ENCODE data around the gene TOMT.

The TOMT gene

DNA sequence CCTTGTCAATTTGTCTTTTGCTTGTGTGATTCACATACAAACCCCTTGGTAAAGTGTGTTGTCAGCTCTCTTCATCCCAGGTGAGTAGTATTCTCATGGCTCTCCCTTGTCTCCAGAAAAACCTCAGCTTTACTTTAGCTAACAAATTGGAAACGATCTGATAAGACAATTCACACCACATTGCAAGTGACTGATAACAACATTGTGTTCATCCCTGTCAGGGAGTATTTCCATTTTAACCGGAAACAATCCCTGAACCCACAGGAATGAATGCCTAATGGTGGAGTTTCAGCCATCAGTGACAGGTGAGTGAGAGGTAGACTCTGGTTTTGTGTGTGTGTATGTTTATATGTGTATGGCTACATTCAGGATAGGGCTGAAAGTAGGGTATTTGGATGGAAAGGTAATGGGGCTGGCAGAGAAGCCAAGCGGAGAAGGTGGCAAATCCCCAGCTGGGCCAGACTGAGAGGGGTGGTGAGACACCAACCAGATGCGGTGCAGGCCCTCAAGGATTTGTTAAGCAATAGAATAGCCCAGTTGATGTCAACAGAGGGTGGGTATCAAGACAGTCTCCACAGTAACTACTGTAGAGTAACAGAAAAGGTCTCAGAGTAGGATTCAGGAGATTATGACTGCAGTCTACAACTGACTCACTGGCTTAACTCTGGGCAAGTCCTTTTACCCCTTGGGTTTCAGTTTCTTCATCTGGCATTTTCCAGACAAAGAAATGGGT is 17.5 kb upstream of the TOMT start:
- no peak for FAIRE-seq

DNA sequence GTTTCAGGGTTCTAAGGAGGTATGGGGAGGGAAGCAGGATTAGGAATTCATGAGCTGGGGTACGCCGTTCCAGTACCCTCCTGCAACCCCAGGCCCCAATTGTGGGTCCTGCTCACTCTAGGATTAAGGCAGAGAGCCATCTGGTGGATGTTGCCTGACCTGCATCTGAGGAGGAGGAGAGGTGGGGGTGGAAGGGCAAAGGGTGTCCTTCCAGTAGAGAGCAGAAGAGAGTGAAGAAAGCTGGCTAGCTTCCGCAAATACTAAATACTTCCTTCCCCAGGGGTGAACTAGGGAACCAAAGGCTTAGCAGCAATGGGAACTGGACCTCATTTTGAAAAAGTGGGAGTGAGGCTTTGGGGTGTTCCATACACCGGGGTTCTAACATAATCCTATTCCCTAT is 14.4 kb upstream of the TOMT start:
- no peak for FAIRE-seq

DNA sequence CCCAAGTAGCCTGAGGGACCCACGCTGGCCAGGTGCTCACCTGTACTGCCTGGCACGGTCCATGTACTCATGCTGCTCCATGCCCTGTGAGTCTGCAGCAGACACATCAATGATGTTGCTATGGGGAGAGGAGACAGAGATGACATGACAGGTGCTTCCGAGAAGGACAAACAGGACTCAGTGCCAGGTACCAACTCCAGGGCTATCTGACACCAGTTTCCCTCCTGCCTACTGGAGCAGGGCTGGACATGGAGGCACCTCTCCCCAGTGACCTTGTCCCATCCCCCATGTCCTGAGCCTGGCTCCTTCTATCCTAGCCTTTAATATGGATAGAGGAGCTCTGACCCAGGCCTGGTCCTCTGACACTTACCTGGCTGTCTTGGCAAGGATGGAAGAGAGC is 7.0 kb upstream of the TOMT start:
- FAIRE-seq = no peak

DNA sequence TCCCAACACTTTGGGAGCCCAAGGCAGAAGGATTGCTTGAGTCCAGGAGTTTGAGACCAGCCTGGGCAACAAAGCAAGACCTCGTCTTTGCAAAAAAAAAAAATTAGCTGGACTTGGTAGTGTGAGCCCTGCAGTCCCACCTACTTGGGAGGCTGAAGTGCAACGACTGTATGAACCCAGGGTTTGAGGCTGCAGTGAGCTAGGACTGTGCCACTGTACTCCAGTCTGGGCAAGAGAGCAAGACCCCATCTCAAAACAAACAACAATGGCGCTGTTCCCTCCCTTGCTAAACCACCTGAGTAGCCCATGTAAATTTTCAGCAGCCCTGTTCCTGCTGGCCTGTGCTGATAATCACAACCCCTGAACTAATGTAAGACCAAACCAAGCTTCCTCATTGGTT is 5.7 kb upstream of the TOMT start:
- FAIRE-seq = no peak

DNA sequence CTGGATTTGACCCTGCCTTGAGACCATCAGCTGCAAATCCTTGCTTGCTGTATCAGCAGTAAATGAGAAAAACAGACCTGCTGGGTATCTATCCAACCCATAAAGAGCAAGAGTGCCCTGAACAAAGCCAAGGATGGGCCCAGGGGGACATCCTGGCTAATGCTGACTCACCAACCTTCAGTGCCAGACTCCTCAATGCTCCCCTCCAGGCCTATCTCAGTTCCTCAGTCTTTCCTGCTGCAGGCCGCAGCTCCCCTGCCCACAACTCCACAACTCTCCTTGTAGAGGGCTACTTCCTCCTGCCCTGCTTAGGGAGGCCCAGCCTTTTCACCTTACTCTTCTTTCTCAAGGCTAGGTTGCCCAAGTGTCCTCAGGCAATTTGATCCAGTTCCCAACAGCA is 5.3 kb upstream of the TOMT start:
- FAIRE-seq = no peak

DNA sequence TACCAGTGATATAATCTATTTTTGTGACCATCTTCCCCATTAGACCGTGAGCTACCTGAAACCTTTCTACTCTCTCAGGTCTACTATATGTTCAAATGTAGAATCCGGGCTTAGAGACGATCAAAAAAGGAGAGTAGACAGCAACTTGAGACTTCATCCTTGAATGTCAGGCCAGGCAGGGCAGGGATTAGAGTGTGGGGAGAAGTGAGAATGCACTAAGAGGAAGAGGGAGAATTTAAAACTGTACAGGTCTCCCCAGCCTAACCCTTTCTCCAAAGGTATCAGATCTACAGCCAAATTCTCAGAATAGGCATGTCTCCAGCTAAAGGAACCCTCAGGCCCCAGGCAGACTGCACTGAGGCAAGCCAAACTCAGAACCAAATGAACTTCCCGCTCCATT is 3.6 kb upstream of the TOMT start:
- no peak for FAIRE-seq

DNA sequence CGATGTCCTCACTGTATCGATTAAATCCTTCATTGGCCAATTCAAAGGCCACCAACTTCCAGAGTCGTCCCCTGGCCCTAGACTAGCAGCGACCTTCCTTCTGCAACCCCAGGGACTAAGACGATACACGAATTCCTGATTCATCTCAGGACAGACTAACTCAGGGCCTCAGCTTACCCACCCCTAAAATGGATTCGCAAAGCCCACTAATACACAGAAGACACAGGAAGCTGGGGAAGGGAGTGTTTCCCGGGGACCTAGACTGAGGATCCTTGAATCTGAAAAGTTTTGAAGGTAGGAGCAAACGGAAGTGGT is 3.1 kb upstream of the TOMT start:
- FAIRE-seq = no peak

DNA sequence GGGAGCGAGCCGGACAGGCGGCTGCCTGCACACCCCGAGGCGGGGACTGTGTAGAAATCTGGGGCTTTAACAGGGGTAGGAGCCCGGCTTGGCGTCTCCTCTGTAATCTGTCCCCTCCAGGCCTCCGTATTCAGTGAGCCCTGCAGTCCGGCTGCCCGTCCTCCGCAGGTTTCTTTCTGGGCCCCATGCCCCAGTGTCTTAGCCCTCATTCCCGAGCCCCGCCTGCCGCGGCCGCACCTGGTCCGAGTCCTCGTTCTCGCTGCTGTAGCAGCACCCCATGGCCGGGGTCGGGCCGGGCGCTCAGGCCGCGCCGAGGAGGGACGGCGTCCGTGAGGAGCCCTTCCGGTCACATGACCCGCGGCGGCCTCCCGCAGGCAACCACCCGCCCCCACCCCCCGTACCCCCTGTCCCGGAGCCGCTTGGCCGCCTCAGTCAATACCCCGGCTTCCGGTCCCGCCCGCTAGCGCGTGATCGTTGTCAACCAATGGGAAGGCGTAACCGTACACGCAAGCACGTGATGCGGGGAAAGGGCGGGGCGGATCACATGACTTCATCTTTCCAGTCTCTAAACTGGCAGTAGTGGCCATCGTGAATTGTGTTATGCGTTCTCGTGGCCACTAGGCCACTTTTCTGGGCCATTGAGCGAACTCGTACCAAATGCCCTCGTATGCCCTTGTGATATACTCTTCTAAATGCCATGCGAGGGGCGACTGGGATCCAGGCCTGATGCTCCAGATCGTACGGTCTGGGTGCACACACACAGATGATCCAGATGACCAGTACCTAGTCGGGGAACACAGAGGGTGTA is 2.6 kb upstream of the TOMT start, which contains the start of gene LAMTOR1:
Gene LAMTOR1 (minus strand): TSS at position 352 of the 808 bp plus-strand sequence. CDS start 73 bp downstream, at position 279.
- peak; percentile 36 for FAIRE-seq

DNA sequence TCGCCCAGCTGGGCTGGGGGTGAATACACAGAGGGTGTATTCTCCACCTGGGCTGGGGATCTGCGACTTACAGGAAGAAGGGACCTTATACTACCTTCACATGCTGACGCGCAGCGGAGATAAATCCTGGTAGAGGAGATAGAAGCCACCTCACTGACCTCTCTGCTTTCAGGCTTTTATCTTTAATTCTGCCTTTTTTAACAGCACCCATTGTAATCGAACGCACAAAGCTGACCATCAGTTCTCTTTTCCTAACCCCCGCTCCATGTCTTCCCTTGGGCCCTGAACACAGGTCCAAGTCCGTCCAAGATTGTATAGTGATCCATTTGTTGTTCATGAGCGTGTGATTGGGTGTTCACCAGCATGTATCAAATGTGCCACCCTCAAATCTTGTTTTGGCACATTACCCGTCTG is 2.0 kb upstream of the TOMT start:
- no peak for FAIRE-seq

DNA sequence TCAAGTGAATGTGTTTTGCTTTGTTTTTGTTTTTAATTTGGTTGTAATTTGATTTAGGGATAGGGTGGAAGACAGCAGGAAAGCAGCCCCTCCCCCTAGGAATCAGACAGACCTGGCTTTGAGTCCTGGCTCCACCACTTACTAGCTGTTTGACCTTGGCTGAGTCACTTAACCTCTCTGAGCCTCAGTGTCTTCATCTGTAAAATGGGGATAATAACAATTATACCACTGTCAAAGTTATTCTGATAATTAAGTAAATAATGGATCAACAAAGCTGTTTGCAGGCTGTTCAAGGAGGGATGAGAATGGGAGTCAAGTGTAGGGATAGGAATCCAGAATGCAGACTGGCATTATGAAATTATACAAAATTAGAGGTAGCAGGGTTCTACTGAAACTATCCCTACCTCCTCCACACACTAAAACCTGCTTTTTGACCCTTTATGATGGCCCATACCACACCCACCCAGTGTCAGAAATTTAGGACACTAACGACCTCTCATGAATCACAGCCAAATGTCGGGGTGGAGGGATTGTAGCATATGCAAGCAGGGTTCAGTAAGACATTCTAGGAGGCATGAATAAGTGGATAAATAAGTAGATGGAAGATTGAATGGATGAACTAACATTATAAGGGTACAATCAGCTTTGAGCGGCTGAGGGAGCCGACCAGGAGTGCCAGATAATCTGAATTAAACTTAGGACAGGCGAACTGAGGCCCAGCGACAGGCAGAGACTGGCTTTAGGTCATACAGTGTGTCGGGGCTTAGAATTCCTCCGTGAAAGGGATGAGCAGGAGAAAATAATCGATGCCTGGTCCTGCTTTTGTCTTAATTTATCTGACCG is 5.8 kb downstream of the TOMT start:
- FAIRE-seq = no peak

DNA sequence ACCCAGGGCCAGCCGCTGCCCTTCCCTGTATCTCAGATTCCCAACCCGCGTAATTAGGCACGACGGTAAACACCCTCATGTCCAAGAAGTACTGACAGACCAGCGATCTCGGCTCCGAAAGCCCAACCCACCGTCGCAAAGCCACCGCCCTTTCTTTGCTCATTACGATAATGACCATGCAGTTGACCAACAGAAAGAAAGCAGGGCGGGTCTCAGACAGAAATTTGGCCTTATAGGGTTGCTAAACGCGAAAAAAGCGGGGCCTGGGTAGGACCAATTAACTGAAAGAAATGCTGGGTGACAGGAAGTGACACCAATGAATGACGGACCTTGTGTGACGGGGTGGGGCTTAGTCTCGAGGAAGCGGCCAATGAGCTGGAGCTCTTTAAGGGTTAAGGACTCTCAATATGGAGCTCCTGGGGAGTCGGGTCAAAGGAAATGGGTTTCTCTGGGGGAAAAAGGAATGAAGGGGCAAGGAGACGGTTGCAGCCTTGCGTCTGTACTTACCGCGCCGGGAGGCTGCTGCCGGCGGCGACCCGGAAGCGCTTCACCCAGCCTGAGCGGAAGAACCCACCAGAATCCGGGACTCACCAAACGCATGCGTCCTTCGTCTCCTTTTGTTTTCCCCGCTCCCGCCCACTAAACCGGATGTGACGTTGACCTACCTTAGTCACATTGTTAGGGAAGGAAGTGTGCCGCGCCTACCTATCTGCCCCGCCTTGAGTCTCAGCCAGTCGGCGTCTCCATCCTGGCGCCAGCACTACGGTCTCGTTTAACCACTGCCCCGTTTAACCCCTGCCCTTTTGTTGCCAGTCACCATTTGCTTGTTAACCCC is 6.6 kb downstream of the TOMT start, which contains the start of gene ANAPC15:
Gene ANAPC15 (minus strand): TSS at position 553 of the 835 bp plus-strand sequence. CDS start 1,419 bp downstream, outside the sequence.
- peak; percentile 96 for FAIRE-seq

DNA sequence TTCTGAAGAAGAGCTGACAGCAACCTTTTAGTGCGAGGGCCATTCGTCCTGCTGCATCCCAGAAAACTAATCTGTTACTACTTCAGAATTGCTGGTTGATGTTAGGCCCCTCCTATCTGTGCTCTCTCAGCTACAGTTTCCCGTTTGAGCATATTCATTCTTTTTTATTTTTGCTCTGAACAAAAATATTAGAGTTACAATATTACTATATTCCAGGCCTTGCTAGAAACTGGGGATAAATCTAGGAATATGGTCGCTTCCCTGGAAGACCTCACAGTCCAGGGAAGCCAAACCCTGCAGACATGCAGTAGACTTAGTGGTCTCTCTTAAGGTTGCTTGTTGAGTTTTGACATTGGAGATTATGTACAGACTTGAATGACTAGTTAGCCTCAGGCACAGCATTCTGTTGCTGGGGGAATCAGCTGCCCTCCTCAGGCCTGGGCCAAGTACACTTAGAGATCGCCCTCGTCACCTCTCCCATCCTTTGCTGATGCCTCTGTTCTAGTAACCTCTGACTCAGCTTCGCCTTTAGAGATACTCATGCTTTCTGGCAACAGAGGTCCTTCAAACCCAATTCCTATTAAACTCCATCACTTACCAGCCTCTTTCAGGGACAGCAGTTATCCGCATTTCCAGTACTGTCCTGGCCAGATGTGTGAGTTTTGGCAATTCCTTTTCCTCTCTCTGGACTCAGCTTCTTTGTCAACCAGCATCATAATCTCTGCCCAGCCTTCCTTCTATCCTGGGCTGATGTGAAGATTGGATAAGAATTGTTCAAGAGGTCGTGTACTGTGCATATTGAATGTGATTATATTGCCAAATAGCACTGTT is 7.5 kb downstream of the TOMT start:
- FAIRE-seq = no peak

DNA sequence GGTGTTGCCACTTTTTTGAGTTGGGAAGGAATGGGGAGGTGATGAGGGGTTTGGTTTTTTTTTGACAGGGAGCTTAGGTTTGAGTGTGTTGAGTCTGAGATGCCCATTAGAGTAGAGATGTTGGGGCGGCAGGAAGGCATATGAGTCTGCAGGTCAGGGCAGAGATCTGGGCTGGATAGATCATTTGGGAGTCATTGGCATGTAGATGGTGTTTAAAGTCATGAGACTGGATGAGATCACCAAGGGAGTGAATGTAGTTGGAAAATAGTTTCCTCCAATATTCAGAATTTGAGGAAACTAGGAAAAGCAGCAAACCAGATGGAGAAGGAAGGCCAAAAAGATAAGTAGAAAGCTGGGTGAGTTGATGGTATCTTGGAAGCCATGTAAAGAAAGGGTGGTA is 8.8 kb downstream of the TOMT start:
- FAIRE-seq = no peak

DNA sequence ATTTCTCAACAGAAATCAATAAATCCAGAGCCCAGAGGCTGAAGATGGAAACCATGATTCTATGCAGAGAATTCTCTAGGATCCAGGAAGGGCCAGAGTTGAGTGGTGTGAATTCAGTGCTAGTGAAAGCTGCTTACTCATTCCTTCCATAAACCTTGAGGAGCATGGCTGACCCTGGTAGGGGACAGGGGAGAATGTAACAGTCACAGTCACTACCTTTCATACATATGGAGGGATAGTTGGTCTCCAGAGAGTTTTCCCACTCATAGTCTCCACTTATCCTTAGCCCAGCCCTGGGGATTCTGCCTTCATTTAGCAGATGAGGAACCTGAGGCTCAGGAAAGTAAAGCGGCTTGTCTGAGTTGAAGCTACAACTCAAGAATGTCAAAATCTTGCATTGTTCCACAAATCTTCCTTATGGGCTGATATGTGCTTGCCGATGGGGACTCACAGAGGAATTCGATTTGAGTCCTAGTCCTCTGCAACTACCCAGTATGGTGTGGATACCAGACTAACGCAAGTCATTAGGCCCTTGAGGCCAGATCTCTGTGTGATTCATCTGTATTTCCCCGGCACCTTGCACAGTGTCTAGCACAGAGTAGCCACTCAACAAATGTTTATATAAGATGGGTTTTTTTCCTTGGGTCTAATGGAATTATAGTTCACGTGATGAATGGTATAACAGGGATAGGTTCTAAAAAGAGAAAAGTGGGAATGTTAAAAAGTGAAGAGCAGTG is 10.5 kb downstream of the TOMT start:
- FAIRE-seq = no peak

DNA sequence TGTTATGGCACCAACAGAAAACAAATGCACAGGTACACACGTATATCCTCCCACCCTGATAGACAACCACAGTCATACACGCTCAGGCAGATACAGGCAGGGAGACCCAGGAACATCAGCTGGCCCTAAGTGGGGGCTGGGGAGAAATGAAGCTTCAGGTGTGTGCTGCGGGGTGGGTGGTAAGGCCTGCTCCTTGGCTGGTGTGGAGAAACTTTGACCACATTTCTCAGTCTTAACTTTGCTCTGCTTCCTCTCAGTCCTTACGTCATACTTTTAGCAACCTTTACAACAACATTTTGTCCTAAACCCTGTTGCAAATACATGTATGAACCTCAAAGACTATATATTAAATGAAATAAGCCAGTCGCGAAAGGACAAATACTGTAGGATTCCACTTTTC is 13.5 kb downstream of the TOMT start:
- no peak for FAIRE-seq

DNA sequence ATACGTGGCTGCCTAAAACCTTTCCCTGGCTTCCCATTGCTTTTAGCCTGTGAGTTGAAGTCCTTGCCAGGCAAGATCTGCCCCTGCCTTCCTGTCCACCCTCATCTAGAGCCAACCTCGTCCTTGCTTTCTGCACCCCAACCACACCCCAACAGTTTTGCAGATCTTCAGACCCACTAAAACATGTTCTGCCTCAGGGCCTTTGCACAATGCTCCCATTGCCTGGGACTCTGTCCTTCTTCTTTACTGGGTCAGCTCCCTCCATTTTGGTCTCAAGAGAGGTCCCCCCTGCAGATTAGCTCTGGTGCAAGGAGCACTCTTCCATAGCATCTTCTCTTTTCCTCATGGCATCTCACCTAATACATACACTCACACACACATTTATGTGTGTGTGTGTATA is 15.2 kb downstream of the TOMT start:
- no peak for FAIRE-seq

DNA sequence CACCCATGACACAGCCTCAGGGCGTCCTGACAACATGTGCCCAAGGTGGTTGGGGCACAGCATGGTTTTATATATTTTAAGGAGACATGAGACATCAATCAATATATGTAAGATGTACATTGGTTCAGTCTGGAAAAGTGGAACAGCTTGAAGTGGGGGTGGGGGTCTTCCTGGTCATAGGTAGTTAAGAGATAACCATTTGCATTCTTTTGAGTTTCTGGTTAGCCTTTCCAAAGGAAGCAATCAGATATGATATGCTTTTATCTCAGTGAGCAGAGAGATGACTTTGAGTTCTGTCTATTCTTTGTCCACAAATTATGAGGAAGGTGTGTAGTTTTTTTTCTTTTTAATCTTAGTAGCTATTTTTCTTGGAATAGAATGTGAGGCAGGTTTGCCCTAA is 16.9 kb downstream of the TOMT start:
- no peak for FAIRE-seq

DNA sequence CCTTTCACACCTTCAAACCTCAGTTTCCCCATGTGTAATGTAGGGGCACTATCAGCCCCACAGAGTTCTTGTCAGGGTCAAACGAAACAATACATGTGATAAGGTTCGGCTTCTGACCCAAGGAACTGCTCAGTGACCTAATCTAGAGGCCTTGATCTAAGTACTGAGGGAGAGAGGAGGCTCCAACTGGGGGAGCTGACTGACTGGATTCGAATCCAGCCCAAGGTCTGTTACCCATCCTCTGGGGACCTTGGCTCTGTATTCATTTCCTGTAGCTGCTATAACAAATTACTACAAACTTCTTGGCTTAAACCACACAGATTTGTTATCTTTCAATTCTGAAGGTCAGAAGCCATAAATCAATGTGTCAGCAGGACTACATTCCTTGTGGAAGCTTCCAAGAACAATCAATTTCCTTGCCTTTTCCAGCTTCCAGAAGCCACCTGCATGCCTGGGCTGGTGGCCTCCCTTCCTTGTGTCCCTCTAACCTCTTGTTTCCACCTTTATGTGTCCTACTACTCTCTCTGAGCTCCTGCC is 17.5 kb downstream of the TOMT start:
- FAIRE-seq = no peak

DNA sequence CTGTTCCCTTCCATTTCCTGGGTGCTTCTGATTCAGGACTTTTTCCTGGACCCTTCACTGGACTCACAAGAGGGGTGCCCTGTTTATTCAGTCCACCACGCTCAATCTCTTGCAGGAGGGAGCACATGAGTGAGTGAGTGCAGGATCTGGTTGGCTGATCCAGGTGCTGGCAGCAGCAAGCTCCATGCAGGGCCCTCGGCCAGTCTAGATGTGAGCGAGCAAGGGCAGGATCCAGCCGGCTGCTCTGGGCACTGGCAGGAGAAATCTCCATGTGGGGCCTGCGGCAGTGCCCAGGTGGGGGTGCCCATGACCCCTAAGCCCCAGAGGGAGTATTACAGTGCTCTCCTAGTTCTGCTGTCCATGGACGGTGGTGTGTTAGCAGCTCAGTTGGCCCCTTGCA is 18.3 kb downstream of the TOMT start:
- FAIRE-seq = no peak

DNA sequence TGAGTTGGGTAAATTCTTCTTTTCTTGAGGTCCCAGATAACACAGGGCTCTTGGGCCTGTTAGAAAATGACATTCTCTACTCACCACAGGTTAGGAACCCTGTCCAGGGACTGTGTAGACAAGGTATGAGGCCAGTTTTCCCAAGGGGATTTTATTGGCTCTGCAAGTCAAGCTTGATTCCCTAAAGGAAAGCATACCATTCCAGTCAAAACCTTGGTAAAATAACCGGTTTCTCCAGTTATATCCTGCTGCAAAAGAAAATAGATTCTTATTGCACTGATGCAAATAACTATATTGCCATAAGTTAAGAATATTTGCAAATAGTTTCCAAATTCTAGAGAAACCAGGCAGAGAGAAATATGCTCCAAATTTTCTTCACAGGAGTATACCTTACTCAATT is 20.2 kb downstream of the TOMT start:
- FAIRE-seq = no peak

DNA sequence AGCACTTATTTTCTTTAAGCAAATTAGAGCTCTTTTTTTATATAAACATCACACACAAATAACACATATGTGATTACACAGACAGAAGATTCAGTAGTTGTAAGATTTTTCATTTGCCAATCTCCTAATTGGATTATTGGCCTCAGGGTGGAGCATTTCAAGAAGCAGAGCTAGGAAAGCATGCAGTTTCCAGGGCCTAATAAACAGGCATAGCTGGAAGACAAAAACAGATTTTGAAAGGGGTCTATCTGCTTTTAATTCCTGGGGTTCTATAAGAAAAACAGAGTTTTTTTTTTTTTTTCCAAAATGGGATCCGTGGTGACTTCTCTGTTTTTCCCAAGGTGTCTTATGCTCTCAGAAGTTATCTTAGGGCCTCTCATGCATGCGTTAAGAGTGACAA is 22.2 kb downstream of the TOMT start:
- no peak for FAIRE-seq

Data from TTC549 (cell line).